Muscle of leg (tissue), 11 donors: ENCODE measurements around the gene MAIP1. TPM values are rescaled to one million over a fixed set of nuclear protein-coding genes. Genes with fewer than 3 reads are reported as not detected.

Experiments used
- DNase-seq: peaks from one replicate; pipeline ENCODE4 v3.0.0; 2013
- H3K27ac ChIP-seq: one replicate; pipeline ENCODE4 v1.5.1; 2013; ENCODE audit warnings: mild to moderate bottlenecking, low read length, control low read depth
- H3K27me3 ChIP-seq: one replicate; pipeline ENCODE4 v1.6.1; 2013; ENCODE audit warnings: low read length; ENCODE audit not compliant: control insufficient read depth, insufficient read depth
- H3K36me3 ChIP-seq: one replicate; pipeline ENCODE4 v1.6.1; 2013; ENCODE audit warnings: low read length; ENCODE audit not compliant: control insufficient read depth, insufficient read depth
- H3K4me1 ChIP-seq: one replicate; pipeline ENCODE4 v1.6.1; 2013; ENCODE audit warnings: low read length; ENCODE audit not compliant: control insufficient read depth, insufficient read depth
- H3K4me3 ChIP-seq: one replicate; pipeline ENCODE4 v1.5.1; 2013; ENCODE audit warnings: low read length, control low read depth
- H3K9me3 ChIP-seq: replicated peaks from 2 replicates; pipeline ENCODE4 v1.6.1; 2013; ENCODE audit warnings: low read depth, low read length; ENCODE audit not compliant: control insufficient read depth
- WGBS: methylation state at CpG from one replicate; pipeline ENCODE4 v1.1.5; 2013; ENCODE audit warnings: missing lambda C conversion rate; ENCODE audit not compliant: insufficient coverage; 5-methylcytosine and 5-hydroxymethylcytosine counted together
- polyA plus RNA-seq, 8 donors: library from polyadenylated mRNA; unstranded; fragments of 120-200 nt; gene quantifications; one replicate each; pipeline versions ENCODE4 v1.2.1 to v1.2.3, GENCODE V29; 2013; ENCODE audit warnings: inconsistent platforms in 1 of 8, low replicate concordance in 1 of 8; ENCODE audit not compliant: insufficient read length in 8 of 8, insufficient read depth in 1 of 8
- total RNA-seq: library from RNA; stranded (reverse); fragments of 120-200 nt; gene quantifications from one replicate; pipeline ENCODE4 v1.2.4, GENCODE V29; 2013

MAIP1 gene
- total and polyA plus RNA-seq, 9 donors: 13.4 to 21.3 (median 18.2) TPM

- Histone ChIP-seq H3K36me3 (no peaks in the 10 kb centered on the region), H3K9me3 (no peaks in the 10 kb centered on the region), H3K27ac (peak overlapping the region; percentile 67), H3K4me1 (peaks cover 31% of the 10 kb centered on the region), H3K4me3 (no peak overlapping the region), H3K27me3 (no peaks in the 10 kb centered on the region)
- no CpG with 5 or more reads among the region's 2 CpGs for WGBS
- DNase-seq: peak; percentile 95
Observed at GRCh38 chr2:199984755-199985154, 29.4 kb downstream of the MAIP1 start.

GRCh38 chr2:199985625-199986207 is 30.3 kb downstream of the MAIP1 start:
- Histone ChIP-seq H3K4me1 (peaks cover 29% of the 10 kb centered on the region), H3K9me3 (no peaks in the 10 kb centered on the region), H3K4me3 (no peak overlapping the region), H3K36me3 (no peaks in the 10 kb centered on the region), H3K27ac (peak overlapping the region; percentile 32), H3K27me3 (no peaks in the 10 kb centered on the region)
- peak; percentile 83 for DNase-seq
- 85% methylated on average over 4 of the region's 6 CpGs for WGBS

GRCh38 chr2:199987586-199987985 is 32.2 kb downstream of the MAIP1 start:
- no CpG with 5 or more reads among the region's 2 CpGs for WGBS

GRCh38 chr2:199988151-199988550 is 32.8 kb downstream of the MAIP1 start:
- H3K4me3 ChIP-seq: no peak overlapping the region
- peak overlapping the region; percentile 87 for H3K27ac ChIP-seq
- H3K9me3 ChIP-seq: no peaks in the 10 kb centered on the region
- DNase-seq: peak; percentile 94
- no peaks in the 10 kb centered on the region for H3K27me3 ChIP-seq
- WGBS: 0% methylated on average over 2 of the region's 7 CpGs
- peaks cover 24% of the 10 kb centered on the region for H3K4me1 ChIP-seq
- H3K36me3 ChIP-seq: no peaks in the 10 kb centered on the region

More at GRCh38 chr2:199987586-199987985, 32.2 kb downstream of the MAIP1 start:
- H3K9me3 ChIP-seq: no peaks in the 10 kb centered on the region
- no peaks in the 10 kb centered on the region for H3K27me3 ChIP-seq
- no peaks in the 10 kb centered on the region for H3K36me3 ChIP-seq
- H3K27ac ChIP-seq: peak overlapping the region; percentile 87
- H3K4me1 ChIP-seq: peaks cover 25% of the 10 kb centered on the region
- no peak for DNase-seq
- no peak overlapping the region for H3K4me3 ChIP-seq

- Histone ChIP-seq H3K27me3 (no peaks in the 10 kb centered on the region), H3K27ac (no peak overlapping the region), H3K36me3 (no peaks in the 10 kb centered on the region), H3K4me3 (no peak overlapping the region), H3K4me1 (peaks cover 15% of the 10 kb centered on the region), H3K9me3 (no peaks in the 10 kb centered on the region)
- no peak for DNase-seq
- WGBS: 83% methylated on average over 1 of the region's 5 CpGs
Observed at GRCh38 chr2:199989822-199990221, 34.4 kb downstream of the MAIP1 start.

- no peak for DNase-seq
- Histone ChIP-seq H3K9me3 (no peaks in the 10 kb centered on the region), H3K4me1 (peaks cover 12% of the 10 kb centered on the region), H3K4me3 (no peak overlapping the region), H3K27me3 (no peaks in the 10 kb centered on the region), H3K36me3 (no peaks in the 10 kb centered on the region), H3K27ac (no peak overlapping the region)
- WGBS: no CpG with 5 or more reads among the region's 2 CpGs
Observed at GRCh38 chr2:199991691-199992090, 36.3 kb downstream of the MAIP1 start.

- WGBS: 85% methylated on average over 1 of the region's 3 CpGs
- Histone ChIP-seq H3K36me3 (no peaks in the 10 kb centered on the region), H3K4me1 (peaks cover 10% of the 10 kb centered on the region), H3K27me3 (no peaks in the 10 kb centered on the region), H3K9me3 (no peaks in the 10 kb centered on the region), H3K27ac (no peak overlapping the region), H3K4me3 (no peak overlapping the region)
- no peak for DNase-seq
Observed at GRCh38 chr2:199992296-199992695, 36.9 kb downstream of the MAIP1 start.

- Histone ChIP-seq H3K36me3 (no peaks in the 10 kb centered on the region), H3K27ac (no peak overlapping the region), H3K27me3 (no peaks in the 10 kb centered on the region), H3K4me3 (no peak overlapping the region), H3K9me3 (no peaks in the 10 kb centered on the region), H3K4me1 (no peaks in the 10 kb centered on the region)
- no peak for DNase-seq
- WGBS: 100% methylated on average over 1 of the region's 3 CpGs
Observed at GRCh38 chr2:199994371-199994770, 39.0 kb downstream of the MAIP1 start.

GRCh38 chr2:199994896-199995295 is 39.5 kb downstream of the MAIP1 start:
- H3K4me1 ChIP-seq: no peaks in the 10 kb centered on the region
- no peaks in the 10 kb centered on the region for H3K36me3 ChIP-seq
- no peak overlapping the region for H3K27ac ChIP-seq
- no peak overlapping the region for H3K4me3 ChIP-seq
- no CpG with 5 or more reads among the region's 2 CpGs for WGBS
- H3K9me3 ChIP-seq: no peaks in the 10 kb centered on the region
- DNase-seq: no peak
- H3K27me3 ChIP-seq: no peaks in the 10 kb centered on the region

- no peak for DNase-seq
- WGBS: 94% methylated on average over 2 of the region's 3 CpGs
- Histone ChIP-seq H3K9me3 (no peaks in the 10 kb centered on the region), H3K36me3 (no peaks in the 10 kb centered on the region), H3K27ac (no peak overlapping the region), H3K4me3 (no peak overlapping the region), H3K27me3 (no peaks in the 10 kb centered on the region), H3K4me1 (no peaks in the 10 kb centered on the region)
Observed at GRCh38 chr2:199997296-199997695, 41.9 kb downstream of the MAIP1 start.

GRCh38 chr2:199999166-199999565 is 43.8 kb downstream of the MAIP1 start:
- 95% methylated on average over 3 of the region's 4 CpGs for WGBS
- H3K36me3 ChIP-seq: no peaks in the 10 kb centered on the region
- DNase-seq: no peak
- H3K9me3 ChIP-seq: no peaks in the 10 kb centered on the region
- H3K4me1 ChIP-seq: peaks cover 9% of the 10 kb centered on the region
- no peaks in the 10 kb centered on the region for H3K27me3 ChIP-seq
- no peak overlapping the region for H3K27ac ChIP-seq
- no peak overlapping the region for H3K4me3 ChIP-seq
